ENCODE results near the gene GTSE1. TPM values are rescaled to one million over a fixed set of nuclear protein-coding genes. Genes with fewer than 3 reads are reported as not detected.

GTSE1 gene
- total RNA-seq, 1 experiment from 2014 or later: 46.1 TPM

DNA sequence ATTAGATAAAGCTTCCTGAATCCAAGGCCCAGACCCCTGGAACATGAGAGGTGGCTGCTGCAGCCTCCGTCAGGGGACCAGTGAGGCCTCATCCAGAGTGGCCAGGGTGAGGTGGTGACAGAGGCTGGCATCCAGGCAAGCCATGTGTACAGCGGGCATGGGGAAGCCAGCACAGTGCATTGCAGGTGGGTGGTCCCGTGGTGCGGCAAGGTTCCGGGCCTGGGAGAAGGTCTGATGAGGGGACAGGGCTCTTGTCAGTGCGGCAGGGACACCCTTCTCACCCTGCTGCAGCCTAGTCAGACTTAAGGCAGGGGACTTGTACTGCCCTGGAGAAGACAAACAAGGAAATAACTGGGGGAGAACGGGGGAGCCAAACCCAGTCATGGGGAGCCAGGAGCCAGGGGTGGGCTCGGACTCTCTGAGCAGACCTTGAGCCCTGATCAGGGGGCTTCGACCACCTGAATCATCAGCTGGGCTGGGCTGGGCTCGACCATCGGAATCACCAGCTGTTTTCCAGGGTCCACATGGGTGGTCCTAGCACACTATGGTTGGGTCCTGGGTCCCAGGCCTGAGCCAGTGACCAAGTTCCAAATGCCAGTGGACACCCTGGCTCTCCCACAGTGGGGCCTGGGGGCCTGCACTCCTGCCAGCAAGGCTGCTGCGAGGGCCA is 23.8 kb upstream of the GTSE1 start:
- H3K9me3 ChIP-seq (ENCODE audit: control insufficient read depth in 1 of 2, insufficient read depth in 1 of 2, low read depth in 1 of 2, low read length in 2 of 2): peaks cover 0 to 5% of the 10 kb centered on the region in 2 experiments; a peak in 1 of 4 replicates
- peaks cover 10 to 30% of the 10 kb centered on the region in 2 experiments for H3K36me3 ChIP-seq (ENCODE audit: control insufficient read depth in 1 of 2, insufficient read depth in 2 of 2, low read length in 2 of 2)
- H3K9me2 ChIP-seq (ENCODE audit: insufficient read depth): no peaks in the 10 kb centered on the region
- intact Hi-C loops (cut with micrococcal nuclease): no loop called here
- no TSS peak for BruUV-seq (replicated peaks)
- peaks cover 4% of the 10 kb centered on the region; the same call in 1 of the 2 replicates for H3K79me2 ChIP-seq (ENCODE audit: insufficient read depth, low read length)
- H2AFZ ChIP-seq (ENCODE audit: low read depth, low read length, poor library complexity, severe bottlenecking): no peak overlapping the region
- H3K27ac ChIP-seq (ENCODE audit: low read depth, low read length): no peak overlapping the region
- ChIA-PET POLR2A (no interaction called here), CTCF (no interaction called here), RAD21 (ENCODE audit: low non-redundant PET in 1 of 2, low total read pairs in 2 of 2, uncharacterized antibody in 2 of 2, unreplicated experiment in 2 of 2) (no interaction called here)
- no peaks in the 10 kb centered on the region for H4K20me1 ChIP-seq (ENCODE audit: insufficient read depth)
- no peak overlapping the region for H3K4me3 ChIP-seq (replicated peaks in 1 of 2; ENCODE audit: low read depth in 1 of 2, low read length in 2 of 2)
- H3K4me2 ChIP-seq (ENCODE audit: low read length): no peak overlapping the region
- ATAC-seq (no peak), DNase-seq (ENCODE audit: low read depth, low spot score) (no peak)
- H3K9ac ChIP-seq (ENCODE audit: low read length): no peak overlapping the region
- TF ChIP-seq CEBPB (IDR thresholded peaks at IDR 0.05; ENCODE audit: low read depth) (no peak), CBX3 (IDR thresholded peaks at IDR 0.05; ENCODE audit: low read depth) (no peak), SP1 (IDR thresholded peaks at IDR 0.05; ENCODE audit: low read depth) (no peak), EZH2phosphoT487 (IDR thresholded peaks at IDR 0.05; ENCODE audit: borderline replicate concordance) (no peak), FOSL1 (IDR thresholded peaks at IDR 0.05; ENCODE audit: low read depth) (no peak), SIN3A (IDR thresholded peaks at IDR 0.05; ENCODE audit: low read depth) (no peak)
- TF ChIP-seq, protein P1, sequence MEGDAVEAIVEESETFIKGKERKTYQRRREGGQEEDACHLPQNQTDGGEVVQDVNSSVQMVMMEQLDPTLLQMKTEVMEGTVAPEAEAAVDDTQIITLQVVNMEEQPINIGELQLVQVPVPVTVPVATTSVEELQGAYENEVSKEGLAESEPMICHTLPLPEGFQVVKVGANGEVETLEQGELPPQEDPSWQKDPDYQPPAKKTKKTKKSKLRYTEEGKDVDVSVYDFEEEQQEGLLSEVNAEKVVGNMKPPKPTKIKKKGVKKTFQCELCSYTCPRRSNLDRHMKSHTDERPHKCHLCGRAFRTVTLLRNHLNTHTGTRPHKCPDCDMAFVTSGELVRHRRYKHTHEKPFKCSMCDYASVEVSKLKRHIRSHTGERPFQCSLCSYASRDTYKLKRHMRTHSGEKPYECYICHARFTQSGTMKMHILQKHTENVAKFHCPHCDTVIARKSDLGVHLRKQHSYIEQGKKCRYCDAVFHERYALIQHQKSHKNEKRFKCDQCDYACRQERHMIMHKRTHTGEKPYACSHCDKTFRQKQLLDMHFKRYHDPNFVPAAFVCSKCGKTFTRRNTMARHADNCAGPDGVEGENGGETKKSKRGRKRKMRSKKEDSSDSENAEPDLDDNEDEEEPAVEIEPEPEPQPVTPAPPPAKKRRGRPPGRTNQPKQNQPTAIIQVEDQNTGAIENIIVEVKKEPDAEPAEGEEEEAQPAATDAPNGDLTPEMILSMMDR (IDR thresholded peaks at IDR 0.05 in 2 of 3, conservative IDR thresholded peaks at IDR 0.05 in 1 of 3; ENCODE audit: borderline replicate concordance in 1 of 3, insufficient read depth in 1 of 3, low read depth in 2 of 3, low read length in 2 of 3): no peak
- TF ChIP-seq, protein P2, sequence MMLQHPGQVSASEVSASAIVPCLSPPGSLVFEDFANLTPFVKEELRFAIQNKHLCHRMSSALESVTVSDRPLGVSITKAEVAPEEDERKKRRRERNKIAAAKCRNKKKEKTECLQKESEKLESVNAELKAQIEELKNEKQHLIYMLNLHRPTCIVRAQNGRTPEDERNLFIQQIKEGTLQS (IDR thresholded peaks at IDR 0.05): no peak
- TF ChIP-seq, protein P3, sequence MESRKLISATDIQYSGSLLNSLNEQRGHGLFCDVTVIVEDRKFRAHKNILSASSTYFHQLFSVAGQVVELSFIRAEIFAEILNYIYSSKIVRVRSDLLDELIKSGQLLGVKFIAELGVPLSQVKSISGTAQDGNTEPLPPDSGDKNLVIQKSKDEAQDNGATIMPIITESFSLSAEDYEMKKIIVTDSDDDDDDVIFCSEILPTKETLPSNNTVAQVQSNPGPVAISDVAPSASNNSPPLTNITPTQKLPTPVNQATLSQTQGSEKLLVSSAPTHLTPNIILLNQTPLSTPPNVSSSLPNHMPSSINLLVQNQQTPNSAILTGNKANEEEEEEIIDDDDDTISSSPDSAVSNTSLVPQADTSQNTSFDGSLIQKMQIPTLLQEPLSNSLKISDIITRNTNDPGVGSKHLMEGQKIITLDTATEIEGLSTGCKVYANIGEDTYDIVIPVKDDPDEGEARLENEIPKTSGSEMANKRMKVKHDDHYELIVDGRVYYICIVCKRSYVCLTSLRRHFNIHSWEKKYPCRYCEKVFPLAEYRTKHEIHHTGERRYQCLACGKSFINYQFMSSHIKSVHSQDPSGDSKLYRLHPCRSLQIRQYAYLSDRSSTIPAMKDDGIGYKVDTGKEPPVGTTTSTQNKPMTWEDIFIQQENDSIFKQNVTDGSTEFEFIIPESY (IDR thresholded peaks at IDR 0.05; ENCODE audit: extremely low read depth, insufficient replicate concordance, low read length): no peak
- TF ChIP-seq, protein P4, sequence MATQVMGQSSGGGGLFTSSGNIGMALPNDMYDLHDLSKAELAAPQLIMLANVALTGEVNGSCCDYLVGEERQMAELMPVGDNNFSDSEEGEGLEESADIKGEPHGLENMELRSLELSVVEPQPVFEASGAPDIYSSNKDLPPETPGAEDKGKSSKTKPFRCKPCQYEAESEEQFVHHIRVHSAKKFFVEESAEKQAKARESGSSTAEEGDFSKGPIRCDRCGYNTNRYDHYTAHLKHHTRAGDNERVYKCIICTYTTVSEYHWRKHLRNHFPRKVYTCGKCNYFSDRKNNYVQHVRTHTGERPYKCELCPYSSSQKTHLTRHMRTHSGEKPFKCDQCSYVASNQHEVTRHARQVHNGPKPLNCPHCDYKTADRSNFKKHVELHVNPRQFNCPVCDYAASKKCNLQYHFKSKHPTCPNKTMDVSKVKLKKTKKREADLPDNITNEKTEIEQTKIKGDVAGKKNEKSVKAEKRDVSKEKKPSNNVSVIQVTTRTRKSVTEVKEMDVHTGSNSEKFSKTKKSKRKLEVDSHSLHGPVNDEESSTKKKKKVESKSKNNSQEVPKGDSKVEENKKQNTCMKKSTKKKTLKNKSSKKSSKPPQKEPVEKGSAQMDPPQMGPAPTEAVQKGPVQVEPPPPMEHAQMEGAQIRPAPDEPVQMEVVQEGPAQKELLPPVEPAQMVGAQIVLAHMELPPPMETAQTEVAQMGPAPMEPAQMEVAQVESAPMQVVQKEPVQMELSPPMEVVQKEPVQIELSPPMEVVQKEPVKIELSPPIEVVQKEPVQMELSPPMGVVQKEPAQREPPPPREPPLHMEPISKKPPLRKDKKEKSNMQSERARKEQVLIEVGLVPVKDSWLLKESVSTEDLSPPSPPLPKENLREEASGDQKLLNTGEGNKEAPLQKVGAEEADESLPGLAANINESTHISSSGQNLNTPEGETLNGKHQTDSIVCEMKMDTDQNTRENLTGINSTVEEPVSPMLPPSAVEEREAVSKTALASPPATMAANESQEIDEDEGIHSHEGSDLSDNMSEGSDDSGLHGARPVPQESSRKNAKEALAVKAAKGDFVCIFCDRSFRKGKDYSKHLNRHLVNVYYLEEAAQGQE (IDR thresholded peaks at IDR 0.05; ENCODE audit: low read depth): no peak
- H3K27me3 ChIP-seq (ENCODE audit: insufficient read depth, low read length): no peaks in the 10 kb centered on the region
- peaks cover 0 to 13% of the 10 kb centered on the region in 2 experiments; a peak in 3 of 4 replicates for H3K4me1 ChIP-seq (ENCODE audit: control insufficient read depth in 1 of 2, insufficient read depth in 2 of 2, low read length in 2 of 2)
